BLaER1 (cell line): Measurements from ENCODE around the gene BIRC6.

ENCODE experiments used
- H3K27ac ChIP-seq: shearing (Covaris generic); formaldehyde crosslinking; 2 replicates; pipeline ENCODE4 v1.8.1; 2022
- H3K27me3 ChIP-seq: shearing (Covaris generic); formaldehyde crosslinking; 2 replicates; pipeline ENCODE4 v1.8.1; 2022
- H3K36me3 ChIP-seq: shearing (Covaris generic); formaldehyde crosslinking; 2 replicates; pipeline ENCODE4 v1.8.1; 2022
- H3K4me1 ChIP-seq: shearing (Covaris generic); formaldehyde crosslinking; 2 replicates; pipeline ENCODE4 v1.8.1; 2022
- H3K4me2 ChIP-seq: shearing (Covaris generic); formaldehyde crosslinking; 2 replicates; pipeline ENCODE4 v1.8.1; 2022
- H3K4me3 ChIP-seq: shearing (Covaris generic); formaldehyde crosslinking; 2 replicates; pipeline ENCODE4 v1.8.1; 2022
- H3K9ac ChIP-seq: shearing (Covaris generic); formaldehyde crosslinking; 2 replicates; pipeline ENCODE4 v1.8.1; 2022
- H3K9me3 ChIP-seq: shearing (Covaris generic); formaldehyde crosslinking; 2 replicates; pipeline ENCODE4 v1.8.1; 2022
- H4K20me1 ChIP-seq: shearing (Covaris generic); formaldehyde crosslinking; 2 replicates; pipeline ENCODE4 v1.8.1; 2022
- Cebpa-rat ChIP-seq: shearing (Covaris generic); IDR thresholded peaks from 2 replicates; pipeline ENCODE4 v1.8.1; 2022

The BIRC6 gene

DNA sequence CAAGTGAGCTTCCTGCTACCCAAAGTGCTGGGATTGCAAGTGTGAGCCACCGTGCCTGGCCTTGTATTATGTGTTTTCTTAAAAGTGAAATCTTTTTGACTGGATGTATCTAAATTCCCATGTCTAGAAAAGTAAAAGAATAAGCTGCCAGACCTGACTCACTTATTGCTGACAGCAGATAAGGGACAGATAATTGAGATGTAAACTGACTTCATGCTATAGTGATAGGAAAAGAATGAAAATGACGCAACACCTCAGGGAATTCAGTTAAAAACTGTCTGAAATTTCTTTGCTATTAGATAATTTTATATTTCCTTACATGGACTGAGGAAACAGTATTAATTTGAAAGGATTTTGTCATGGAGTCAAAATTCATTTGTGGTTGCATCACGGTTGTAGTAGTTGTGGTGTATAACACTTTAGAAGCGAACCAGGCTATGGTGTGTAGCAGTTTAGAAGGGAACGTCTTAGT is 290.4 kb downstream of the BIRC6 start:
- H3K27ac ChIP-seq = no peak overlapping the region
- H3K27me3 ChIP-seq = no peaks in the 10 kb centered on the region
- H3K4me1 ChIP-seq = no peaks in the 10 kb centered on the region
- H3K36me3 ChIP-seq = peaks cover 82% of the 10 kb centered on the region
- TF ChIP-seq Cebpa-rat = no peak
- no peak overlapping the region for H3K4me3 ChIP-seq
- no peaks in the 10 kb centered on the region for H3K9me3 ChIP-seq
- no peak overlapping the region for H3K9ac ChIP-seq
- no peak overlapping the region for H3K4me2 ChIP-seq
- no peaks in the 10 kb centered on the region for H4K20me1 ChIP-seq

DNA sequence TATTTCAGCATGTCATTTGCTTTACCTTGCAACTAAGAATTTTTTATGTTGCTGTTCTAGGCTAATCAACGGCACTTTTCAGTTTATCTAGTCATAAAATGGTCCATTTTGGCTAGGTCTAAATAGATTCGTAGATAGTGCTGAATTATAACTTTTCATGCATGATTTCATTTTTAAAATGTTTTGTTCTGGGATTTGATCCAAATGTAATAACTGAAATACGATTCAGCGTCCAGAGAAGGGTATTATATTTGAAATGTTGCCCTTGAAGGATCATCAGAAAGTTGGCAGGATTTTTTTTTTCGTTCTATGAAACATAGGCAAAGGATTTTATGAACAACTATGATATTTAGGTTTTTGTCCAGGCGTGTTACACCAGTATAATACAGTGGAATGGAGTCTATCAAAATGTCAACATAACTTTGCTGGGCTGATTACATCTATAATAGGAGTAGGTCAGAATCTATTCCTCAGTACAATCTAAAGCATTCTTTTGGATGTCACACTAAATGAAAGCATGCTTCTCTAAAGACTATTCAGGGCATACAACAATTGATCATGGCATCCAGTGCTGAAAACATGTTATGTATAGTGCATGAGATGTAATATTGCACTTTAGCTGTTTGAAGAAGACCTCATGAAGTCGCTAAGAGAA is 295.9 kb downstream of the BIRC6 start:
- Histone ChIP-seq H3K36me3 (peaks cover 80% of the 10 kb centered on the region), H3K4me2 (no peak overlapping the region), H3K9me3 (no peaks in the 10 kb centered on the region), H4K20me1 (no peaks in the 10 kb centered on the region), H3K27ac (no peak overlapping the region), H3K27me3 (no peaks in the 10 kb centered on the region), H3K4me1 (no peaks in the 10 kb centered on the region), H3K9ac (no peak overlapping the region), H3K4me3 (no peak overlapping the region)
- TF ChIP-seq Cebpa-rat = no peak

DNA sequence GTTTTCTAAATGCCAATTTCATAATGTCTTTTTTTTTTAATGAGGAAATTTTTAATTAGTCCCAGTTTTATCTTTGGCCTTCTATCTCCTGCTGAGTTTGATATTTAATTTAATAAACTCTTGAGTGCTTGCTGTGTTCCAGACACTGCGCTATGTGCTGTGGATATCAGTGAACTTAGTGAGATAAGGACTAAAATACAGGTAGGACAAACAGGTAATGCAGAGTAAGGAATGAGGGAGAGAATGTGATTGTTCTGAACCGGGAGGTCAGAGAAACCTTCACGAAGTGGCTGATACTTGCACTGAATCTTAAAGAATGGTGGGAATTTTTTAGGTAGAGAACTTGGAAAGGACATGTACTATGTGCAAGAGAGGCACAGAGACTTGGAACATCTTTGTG is 299.2 kb downstream of the BIRC6 start:
- H4K20me1 ChIP-seq = no peaks in the 10 kb centered on the region
- peaks cover 75% of the 10 kb centered on the region for H3K36me3 ChIP-seq
- H3K4me3 ChIP-seq = no peak overlapping the region
- H3K4me2 ChIP-seq = no peak overlapping the region
- H3K27ac ChIP-seq = no peak overlapping the region
- no peak for TF ChIP-seq Cebpa-rat
- H3K9me3 ChIP-seq = peaks cover 5% of the 10 kb centered on the region
- H3K4me1 ChIP-seq = no peaks in the 10 kb centered on the region
- no peak overlapping the region for H3K9ac ChIP-seq
- H3K27me3 ChIP-seq = no peaks in the 10 kb centered on the region

DNA sequence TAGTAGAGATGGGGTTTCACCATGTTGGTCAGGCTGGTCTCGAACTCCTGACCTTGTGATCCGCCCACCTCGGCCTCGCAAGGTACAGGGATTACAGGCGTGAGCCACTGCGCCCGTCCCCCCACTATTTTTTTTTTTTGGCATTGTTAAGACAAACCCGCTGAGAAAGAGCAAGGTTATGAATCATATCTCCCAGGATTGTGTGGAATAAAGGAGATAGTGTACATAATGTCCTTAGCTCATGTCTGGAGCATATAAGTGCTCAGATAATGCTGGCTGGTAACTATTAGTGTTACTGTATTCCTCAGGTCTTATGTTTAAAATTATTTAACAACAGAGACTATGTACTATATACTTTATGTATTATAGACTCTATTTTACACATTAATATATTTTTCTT is 307.0 kb downstream of the BIRC6 start:
- Histone ChIP-seq H3K9me3 (peaks cover 5% of the 10 kb centered on the region), H3K4me3 (no peak overlapping the region), H3K4me1 (no peaks in the 10 kb centered on the region), H3K9ac (no peak overlapping the region), H3K27me3 (no peaks in the 10 kb centered on the region), H4K20me1 (no peaks in the 10 kb centered on the region), H3K4me2 (no peak overlapping the region), H3K27ac (no peak overlapping the region), H3K36me3 (peaks cover 51% of the 10 kb centered on the region)
- TF ChIP-seq Cebpa-rat = no peak

DNA sequence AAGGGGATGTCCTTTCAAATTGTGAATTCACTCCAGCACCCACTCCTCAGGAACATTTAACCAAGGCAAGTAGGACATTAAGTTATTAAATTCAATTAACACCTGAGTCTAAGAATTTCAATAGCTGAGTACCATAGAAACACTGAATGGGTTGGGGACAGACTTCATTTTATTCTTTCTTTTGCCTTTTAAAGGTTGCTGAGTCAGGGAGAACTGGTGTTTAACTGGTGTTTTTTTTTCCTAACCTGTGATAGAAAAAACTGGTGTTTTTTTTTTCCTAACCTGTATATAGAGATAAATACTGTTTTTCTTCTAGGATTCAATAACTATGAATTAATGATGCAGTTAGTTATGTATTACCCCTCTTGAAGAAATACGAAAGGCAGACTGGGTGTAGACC is 309.9 kb downstream of the BIRC6 start:
- Histone ChIP-seq H4K20me1 (no peaks in the 10 kb centered on the region), H3K4me3 (no peak overlapping the region), H3K27ac (no peak overlapping the region), H3K4me1 (no peaks in the 10 kb centered on the region), H3K27me3 (no peaks in the 10 kb centered on the region), H3K9me3 (no peaks in the 10 kb centered on the region), H3K36me3 (peaks cover 50% of the 10 kb centered on the region), H3K4me2 (no peak overlapping the region), H3K9ac (no peak overlapping the region)
- no peak for TF ChIP-seq Cebpa-rat

DNA sequence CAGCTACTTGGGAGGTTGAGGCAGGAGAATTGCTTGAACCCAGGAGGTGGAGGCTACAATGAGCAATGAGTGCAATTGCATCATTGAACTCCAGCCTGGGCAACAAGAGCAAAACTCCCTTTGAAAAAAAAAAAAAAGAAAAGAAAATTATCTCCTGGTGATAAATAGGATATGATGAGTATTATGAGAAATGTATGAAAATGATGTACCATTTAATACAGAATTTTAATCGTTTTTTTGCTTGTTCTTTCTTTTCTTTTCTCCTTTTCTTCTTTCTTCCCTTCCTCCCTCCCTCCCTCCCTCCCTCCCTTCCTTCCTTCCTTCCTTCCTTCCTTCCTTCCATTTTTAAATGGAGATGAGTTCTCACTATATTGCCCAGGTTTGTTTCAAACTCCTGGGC is 311.4 kb downstream of the BIRC6 start:
- H3K4me2 ChIP-seq = no peak overlapping the region

More for the DNA sequence above, 311.4 kb downstream of the BIRC6 start:
- no peak overlapping the region for H3K27ac ChIP-seq
- H3K27me3 ChIP-seq = no peaks in the 10 kb centered on the region
- no peak overlapping the region for H3K4me3 ChIP-seq
- H3K9ac ChIP-seq = no peak overlapping the region
- H3K9me3 ChIP-seq = no peaks in the 10 kb centered on the region
- peaks cover 54% of the 10 kb centered on the region for H3K36me3 ChIP-seq
- H3K4me1 ChIP-seq = no peaks in the 10 kb centered on the region
- H4K20me1 ChIP-seq = no peaks in the 10 kb centered on the region
- no peak for TF ChIP-seq Cebpa-rat
